HepG2 (cell line): ENCODE data around the gene MAEA. TPM values are rescaled to one million over a fixed set of nuclear protein-coding genes. Genes with fewer than 3 reads are reported as not detected.

ENCODE experiments used
- ATAC-seq: fragments of 200-7000 bp; cut with Tn5 transposase; 3 replicates; pipeline ENCODE4 v1.9.1; 2020; ENCODE audit warnings: mild to moderate bottlenecking, moderate library complexity
- BruUV-seq: library from RNA; stranded (reverse); fragments of 400-500 nt; replicated peaks from 2 replicates; lab custom pipeline; 2021; lab: Mats Ljungman, UMichigan
- CTCF ChIA-PET: fragments of 300-600 bp; formaldehyde crosslinking; extraction: SDS; loops from one replicate; lab custom pipeline; 2021; ENCODE audit warnings: low total read pairs, inconsistent platforms, low intra/inter-chr PET ratio; lab: Yijun Ruan, JAX
- POLR2A ChIA-PET: fragments of 350-600 bp; sonication (Branson Sonifier 250); formaldehyde crosslinking; loops from one replicate; lab custom pipeline; 2020; ENCODE audit warnings: antibody characterized with exemption, inconsistent platforms; lab: Yijun Ruan, JAX
- DNase-seq: peaks from one replicate; pipeline ENCODE4 v3.0.0-alpha.2; 2015; ENCODE audit warnings: low spot score
- FAIRE-seq: peaks from 3 replicates; lab custom pipeline; 2011; peaks lifted over from hg19 to GRCh38; lab: Jason Lieb, UNC
- H2AFZ ChIP-seq: one replicate; pipeline ENCODE4 v1.6.1; 2011; ENCODE audit warnings: low read length, inconsistent platforms
- H3K27ac ChIP-seq: fragments of 300-600 bp; 3 replicates; pipeline ENCODE4 v1.8.0; 2011; ENCODE audit warnings: mixed run types, mild to moderate bottlenecking, mixed read lengths, low read length, inconsistent platforms; ENCODE audit not compliant: insufficient read depth; ENCODE audit errors: extremely low read length
- H3K27me3 ChIP-seq, 2 experiments: fragments of 200-600 bp in 1 of 2; 2 replicates in 1 of 2; 3 replicates in 1 of 2; pipeline versions ENCODE4 v1.6.0 to v1.8.0; 2011; ENCODE audit warnings: low read length in 2 of 2, mild to moderate bottlenecking in 2 of 2, moderate library complexity in 2 of 2, inconsistent platforms in 1 of 2; ENCODE audit not compliant: insufficient read depth in 2 of 2, control insufficient read depth in 1 of 2
- H3K36me3 ChIP-seq, 2 experiments: fragments of 200-600 bp in 1 of 2; replicated peaks in 1 of 2; 2 replicates in 1 of 2; 3 replicates in 1 of 2; pipeline versions ENCODE4 v1.5.1 to v1.8.0; 2011; ENCODE audit warnings: low read length in 2 of 2, inconsistent platforms in 1 of 2; ENCODE audit not compliant: insufficient read depth in 2 of 2, control insufficient read depth in 1 of 2
- H3K4me1 ChIP-seq: 2 replicates; pipeline ENCODE4 v1.5.1; 2012; ENCODE audit warnings: low read length, inconsistent platforms; ENCODE audit not compliant: insufficient read depth
- H3K4me2 ChIP-seq: 2 replicates; pipeline ENCODE4 v1.6.0; 2011; ENCODE audit warnings: low read depth, low read length, inconsistent platforms
- H3K4me3 ChIP-seq, 3 experiments: fragments of 200-600 bp in 1 of 3; sonication (generic), shearing (Covaris generic) in 1 of 3; replicated peaks in 1 of 3; 2 replicates each; pipeline ENCODE4 v1.5.1; 2011 to 2016; ENCODE audit warnings: low read length in 3 of 3, inconsistent platforms in 2 of 3, low read depth in 2 of 3, mild to moderate bottlenecking in 2 of 3, control low read depth in 1 of 3, mixed read lengths in 1 of 3; ENCODE audit not compliant: insufficient read depth in 1 of 3
- H3K79me2 ChIP-seq: one replicate; pipeline ENCODE4 v1.6.1; 2011; ENCODE audit warnings: low read length, inconsistent platforms; ENCODE audit not compliant: insufficient read depth
- H3K9ac ChIP-seq: 2 replicates; pipeline ENCODE4 v1.6.0; 2011; ENCODE audit warnings: mild to moderate bottlenecking, low read depth, low read length, inconsistent platforms; ENCODE audit not compliant: insufficient read depth
- H3K9me3 ChIP-seq: 2 replicates; pipeline ENCODE4 v1.5.1; 2012; ENCODE audit warnings: mild to moderate bottlenecking, low read length
- H4K20me1 ChIP-seq: 2 replicates; pipeline ENCODE4 v1.6.0; 2011; ENCODE audit warnings: inconsistent platforms, mild to moderate bottlenecking, low read length, moderate library complexity; ENCODE audit not compliant: insufficient read depth
- AGO1 ChIP-seq: fragments of 200-400 bp; formaldehyde crosslinking; IDR thresholded peaks from 2 replicates; pipeline ENCODE4 v1.6.1; 2017; ENCODE audit warnings: mild to moderate bottlenecking, low read depth, low read length, moderate library complexity; ENCODE audit not compliant: poor library complexity, severe bottlenecking
- ARID2 ChIP-seq: sonication (generic); formaldehyde crosslinking; IDR thresholded peaks from 2 replicates; pipeline ENCODE4 v1.8.1; 2022; ENCODE audit warnings: mild to moderate bottlenecking, missing genetic modification reagents, borderline replicate concordance
- NFKB2 ChIP-seq: sonication (generic); formaldehyde crosslinking; IDR thresholded peaks from 2 replicates; pipeline ENCODE4 v1.4.0; 2020; ENCODE audit warnings: missing genetic modification reagents, borderline replicate concordance
- NR2F6 ChIP-seq, 2 experiments: IDR thresholded peaks; 2 replicates each; pipeline ENCODE4 v1.6.1; 2016; ENCODE audit warnings: antibody characterized with exemption in 1 of 2, mild to moderate bottlenecking in 1 of 2
- PHF21A ChIP-seq: sonication (generic); formaldehyde crosslinking; IDR thresholded peaks from 2 replicates; pipeline ENCODE4 v1.5.0; 2020; ENCODE audit warnings: mild to moderate bottlenecking, missing genetic modification reagents
- PHF8 ChIP-seq: sonication (generic); formaldehyde crosslinking; IDR thresholded peaks from 2 replicates; pipeline ENCODE4 v1.5.0; 2020; ENCODE audit warnings: missing genetic modification reagents
- SOX6 ChIP-seq, 2 experiments: fragments of 450-650 bp in 1 of 2; sonication (generic) in 1 of 2; formaldehyde crosslinking in 1 of 2; IDR thresholded peaks; 2 replicates each; pipeline versions ENCODE4 v1.4.0 to v1.6.1; 2017 to 2020; ENCODE audit warnings: antibody characterized with exemption in 1 of 2, mild to moderate bottlenecking in 1 of 2, missing genetic modification reagents in 1 of 2
- SP2 ChIP-seq: sonication (generic); formaldehyde crosslinking; IDR thresholded peaks from 2 replicates; pipeline ENCODE4 v1.5.1; 2020; ENCODE audit warnings: mild to moderate bottlenecking, missing genetic modification reagents
- TMF1 ChIP-seq: sonication (generic); formaldehyde crosslinking; IDR thresholded peaks from 2 replicates; pipeline ENCODE4 v1.8.1; 2022; ENCODE audit warnings: low read depth, missing genetic modification reagents
- ZBTB46 ChIP-seq: sonication (generic); formaldehyde crosslinking; IDR thresholded peaks from 2 replicates; pipeline ENCODE4 v1.4.0; 2020; ENCODE audit warnings: mild to moderate bottlenecking, missing genetic modification reagents, borderline replicate concordance
- ZNF224 ChIP-seq: sonication (generic); formaldehyde crosslinking; IDR thresholded peaks from 2 replicates; pipeline ENCODE4 v1.5.0; 2020; ENCODE audit warnings: mild to moderate bottlenecking, missing genetic modification reagents
- ZNF317 ChIP-seq: sonication (generic); formaldehyde crosslinking; IDR thresholded peaks from 2 replicates; pipeline ENCODE4 v1.5.0; 2020; ENCODE audit warnings: mild to moderate bottlenecking, missing genetic modification reagents
- ZNF333 ChIP-seq: sonication (generic); formaldehyde crosslinking; IDR thresholded peaks from 2 replicates; pipeline ENCODE4 v1.4.0; 2020; ENCODE audit warnings: mild to moderate bottlenecking, missing genetic modification reagents, borderline replicate concordance
- ZNF670 ChIP-seq: sonication (generic); formaldehyde crosslinking; IDR thresholded peaks from 2 replicates; pipeline ENCODE4 v1.8.0; 2022; ENCODE audit warnings: mild to moderate bottlenecking, missing genetic modification reagents, borderline replicate concordance
- ZNF710 ChIP-seq: sonication (generic); formaldehyde crosslinking; IDR thresholded peaks from 2 replicates; pipeline ENCODE4 v1.5.0; 2020; ENCODE audit warnings: mild to moderate bottlenecking, missing genetic modification reagents, borderline replicate concordance
- ZNF83 ChIP-seq: sonication (generic); formaldehyde crosslinking; IDR thresholded peaks from 2 replicates; pipeline ENCODE4 v1.4.0; 2020; ENCODE audit warnings: missing genetic modification reagents, mild to moderate bottlenecking, borderline replicate concordance
- WGBS: methylation state at CpG from one replicate; pipeline ENCODE4 v1.1.6; 2017; ENCODE audit warnings: low lambda C conversion rate; 5-methylcytosine and 5-hydroxymethylcytosine counted together
- in situ Hi-C: cut with HindIII; loops from 2 replicates; pipeline ENCODE4 v1.10.0; 2017; ENCODE audit warnings: low pct_unique_long_range_greater_than_20kb; ENCODE audit not compliant: extremely low pct_ligation_motif_present
- intact Hi-C: fragments of 100-400 bp; cut with micrococcal nuclease; formaldehyde crosslinking; loops from one replicate; pipeline ENCODE4 v1.10.0; 2022; ENCODE audit not compliant: unreplicated experiment
- polyA plus RNA-seq, 8 experiments: library from polyadenylated mRNA; depleted of rRNA in 3 of 8; stranded (reverse) in 7 of 8; unstranded in 1 of 8; fragments of >200 nt; fragmentation: Illumina TruSeq in 4 of 8; extraction: Trizol in 4 of 8; gene quantifications; 2 replicates each; pipeline versions ENCODE4 v1.2.1 to v1.2.3, GENCODE V29; 2011 to 2016; ENCODE audit warnings: low read depth in 4 of 8, missing spikeins in 1 of 8, mixed read lengths in 1 of 8; ENCODE audit not compliant: insufficient read depth in 1 of 8
- total RNA-seq, 5 experiments: library from RNA; depleted of rRNA; stranded (reverse); fragments of >200 nt; fragmentation: Illumina TruSeq; extraction: Trizol; gene quantifications; 2 replicates each; pipeline ENCODE4 v1.2.3, GENCODE V29; 2016; ENCODE audit warnings: low read depth in 1 of 5

The MAEA gene
- total and polyA plus RNA-seq, 2 of the 13 experiments (the other 11 are each of a cell fraction or from before 2014, with no cell fraction given), result 52.0 to 57.1 TPM

- ATAC-seq, result peak; percentile 4; the same call in 2 of the 3 replicates
- Histone ChIP-seq H3K36me3 (peaks cover 2 to 5% of the 10 kb centered on the region in 2 experiments; a peak in 3 of 5 replicates), H3K4me1 (peaks cover 50% of the 10 kb centered on the region), H3K9me3 (no peaks in the 10 kb centered on the region), H3K27ac (peak overlapping the region; percentile 91), H3K4me3 (peak overlapping the region; percentile 87 to 95 (median 89)), H2AFZ (no peak overlapping the region), H3K27me3 (no peaks in the 10 kb centered on the region), H4K20me1 (peaks cover 46% of the 10 kb centered on the region), H3K79me2 (peaks cover 75% of the 10 kb centered on the region), H3K4me2 (peak overlapping the region; percentile 93), H3K9ac (peak overlapping the region; percentile 97)
- FAIRE-seq, result no peak
- intact Hi-C loops (no loop called here), in situ Hi-C loops (no loop called here)
- DNase-seq, result no peak
- ChIA-PET POLR2A (interaction anchor here (1.1 to 4.1 kb wide), 4 partner anchors 43 to 254 kb away, joined by 3 to 32 read pairs (median 10); partner anchors contain the start of genes SLC26A1, SPON2 and UVSSA), CTCF (no interaction called here)
- BruUV-seq, result no TSS peak
- 36% methylated on average over 11 of the region's 48 CpGs for WGBS
- TF ChIP-seq ARID2 (peak; percentile 74; the same call in 1 of the 2 replicates), NR2F6 (IDR thresholded peaks at IDR 0.05) (no peak), NR2F6 (CRISPR knock-in tag; IDR thresholded peaks at IDR 0.05) (no peak), NFKB2 (CRISPR knock-in tag) (0 out of 2 replicates have a peak, but pooled peaks have one; percentile 20), ZNF317 (CRISPR knock-in tag) (0 out of 2 replicates have a peak, but pooled peaks have one; percentile 55), ZNF83 (CRISPR knock-in tag) (no peak), PHF21A (CRISPR knock-in tag) (no peak), SOX6 (IDR thresholded peaks at IDR 0.05) (no peak), SOX6 (CRISPR knock-in tag; IDR thresholded peaks at IDR 0.05) (peak; percentile 34; the same call in 1 of the 2 replicates), ZBTB46 (CRISPR knock-in tag) (0 out of 2 replicates have a peak, but pooled peaks have one; percentile 6), ZNF333 (CRISPR knock-in tag) (0 out of 2 replicates have a peak, but pooled peaks have one; percentile 24), AGO1 (no peak), TMF1 (0 out of 2 replicates have a peak, but pooled peaks have one; percentile 28), PHF8 (CRISPR knock-in tag) (0 out of 2 replicates have a peak, but pooled peaks have one; percentile 21), ZNF224 (CRISPR knock-in tag) (0 out of 2 replicates have a peak, but pooled peaks have one; percentile 7), SP2 (CRISPR knock-in tag) (0 out of 2 replicates have a peak, but pooled peaks have one; percentile 30), ZNF670 (CRISPR knock-in tag) (0 out of 2 replicates have a peak, but pooled peaks have one; percentile 33), ZNF710 (peak; percentile 35; the same call in 1 of the 2 replicates)
Measured at GRCh38 chr4:1246901-1247863, 42.5 kb upstream of the MAEA start.
